OCI-LY1 (cell line): ENCODE data around the gene ITIH5.

ENCODE experiments used
- H2AFZ ChIP-seq: fragments of 200-600 bp; sonication (generic), shearing (Covaris generic); 2 replicates; pipeline ENCODE4 v1.6.0; 2014; ENCODE audit warnings: antibody characterized with exemption, mild to moderate bottlenecking, low read length
- H3F3A ChIP-seq: fragments of 200-600 bp; sonication (generic), shearing (Covaris generic); 2 replicates; pipeline ENCODE4 v1.6.0; 2014; ENCODE audit warnings: mild to moderate bottlenecking, antibody characterized with exemption, low read length, moderate library complexity; ENCODE audit not compliant: insufficient read depth
- H3K27ac ChIP-seq: fragments of 200-600 bp; sonication (generic); 2 replicates; pipeline ENCODE4 v1.5.1; 2014; ENCODE audit warnings: low read length, mixed run types, mild to moderate bottlenecking, low read depth; ENCODE audit not compliant: poor library complexity, severe bottlenecking
- H3K27me3 ChIP-seq: fragments of 200-600 bp; sonication (generic); 2 replicates; pipeline ENCODE4 v1.6.0; 2014; ENCODE audit warnings: antibody characterized with exemption, mild to moderate bottlenecking, low read length, moderate library complexity; ENCODE audit not compliant: insufficient read depth
- H3K36me3 ChIP-seq: fragments of 200-600 bp; sonication (generic); 2 replicates; pipeline ENCODE4 v1.6.1; 2014; ENCODE audit warnings: mild to moderate bottlenecking, antibody characterized with exemption, low read length, moderate library complexity, mixed read lengths; ENCODE audit not compliant: insufficient read depth
- H3K4me1 ChIP-seq: fragments of 200-600 bp; sonication (generic); 2 replicates; pipeline ENCODE4 v1.5.1; 2014; ENCODE audit warnings: mild to moderate bottlenecking, low read length, moderate library complexity; ENCODE audit not compliant: insufficient read depth, severe bottlenecking
- H3K4me2 ChIP-seq: fragments of 200-600 bp; sonication (generic), shearing (Covaris generic); 2 replicates; pipeline ENCODE4 v1.6.1; 2014; ENCODE audit warnings: low read length
- H3K4me3 ChIP-seq: fragments of 200-600 bp; sonication (generic); 2 replicates; pipeline ENCODE4 v1.5.1; 2014; ENCODE audit warnings: low read length, low read depth, mild to moderate bottlenecking, mixed read lengths; ENCODE audit not compliant: poor library complexity, severe bottlenecking
- H3K79me2 ChIP-seq: fragments of 200-600 bp; shearing (Covaris generic); 2 replicates; pipeline ENCODE4 v1.6.1; 2016; ENCODE audit warnings: mixed run types, low read length, mixed read lengths; ENCODE audit not compliant: insufficient read depth
- H3K9ac ChIP-seq: fragments of 200-600 bp; sonication (generic), shearing (Covaris generic); 2 replicates; pipeline ENCODE4 v1.6.1; 2014; ENCODE audit warnings: mild to moderate bottlenecking, low read length, mixed read lengths
- H3K9me2 ChIP-seq: fragments of 200-600 bp; sonication (generic), shearing (Covaris generic); 2 replicates; pipeline ENCODE4 v1.6.1; 2014; ENCODE audit warnings: low read depth, mild to moderate bottlenecking, low read length, mixed read lengths
- H3K9me3 ChIP-seq: fragments of 200-600 bp; shearing (Covaris generic); 2 replicates; pipeline ENCODE4 v1.6.1; 2014; ENCODE audit warnings: low read length, mixed read lengths
- H4K20me1 ChIP-seq: fragments of 200-600 bp; sonication (generic), shearing (Covaris generic); 2 replicates; pipeline ENCODE4 v1.6.0; 2016; ENCODE audit warnings: mild to moderate bottlenecking, low read length; ENCODE audit not compliant: insufficient read depth
- CTCF ChIP-seq: fragments of 200-600 bp; sonication (generic), shearing (Covaris generic); IDR thresholded peaks from 2 replicates; pipeline ENCODE4 v1.5.1; 2017; ENCODE audit warnings: mild to moderate bottlenecking, antibody characterized with exemption, low read length, moderate library complexity, mixed read lengths
- EZH2 ChIP-seq: fragments of 200-600 bp; sonication (generic), shearing (Covaris generic); IDR thresholded peaks from 2 replicates; pipeline ENCODE4 v1.8.0; 2017; ENCODE audit warnings: borderline replicate concordance, mixed run types, mild to moderate bottlenecking, antibody characterized with exemption, low read length, moderate library complexity, mixed read lengths

Gene ITIH5

DNA sequence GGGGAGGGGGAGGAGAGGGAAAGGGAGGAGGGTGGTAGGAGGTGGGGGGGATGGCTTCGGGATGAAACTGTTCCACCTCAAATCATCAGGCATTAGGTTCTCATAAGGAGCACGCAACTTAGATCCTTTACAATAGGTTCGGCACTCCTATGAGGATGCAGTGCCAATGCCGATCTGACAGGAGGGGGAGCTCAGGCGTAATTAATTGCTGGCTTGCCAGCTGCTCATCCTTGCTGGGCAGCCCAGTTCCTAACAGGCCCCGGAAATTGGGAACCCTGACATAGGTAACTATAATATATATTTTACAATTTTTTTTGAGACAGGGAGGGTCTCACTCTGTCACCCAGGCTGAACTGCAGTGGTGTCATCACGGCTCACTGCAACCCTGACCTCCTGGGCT is 137.1 kb downstream of the ITIH5 start:
- TF ChIP-seq EZH2 (no peak), CTCF (no peak)
- H3F3A ChIP-seq, result no peaks in the 10 kb centered on the region
- H3K4me1 ChIP-seq, result peaks cover 6% of the 10 kb centered on the region
- no peaks in the 10 kb centered on the region for H3K9me2 ChIP-seq
- H3K36me3 ChIP-seq, result no peaks in the 10 kb centered on the region
- H3K79me2 ChIP-seq, result no peaks in the 10 kb centered on the region
- no peaks in the 10 kb centered on the region for H4K20me1 ChIP-seq
- H3K27ac ChIP-seq, result no peak overlapping the region
- H3K4me2 ChIP-seq, result no peak overlapping the region
- no peak overlapping the region for H3K4me3 ChIP-seq
- H2AFZ ChIP-seq, result no peak overlapping the region
- H3K27me3 ChIP-seq, result no peaks in the 10 kb centered on the region
- H3K9me3 ChIP-seq, result no peaks in the 10 kb centered on the region
- H3K9ac ChIP-seq, result no peak overlapping the region

- Histone ChIP-seq H3F3A (no peaks in the 10 kb centered on the region), H3K4me1 (peaks cover 6% of the 10 kb centered on the region), H3K36me3 (no peaks in the 10 kb centered on the region), H3K9me2 (no peaks in the 10 kb centered on the region), H3K9ac (no peak overlapping the region), H3K4me3 (no peak overlapping the region), H4K20me1 (no peaks in the 10 kb centered on the region), H2AFZ (no peak overlapping the region), H3K4me2 (no peak overlapping the region), H3K79me2 (no peaks in the 10 kb centered on the region), H3K9me3 (peaks cover 3% of the 10 kb centered on the region; the same call in 1 of the 2 replicates), H3K27ac (no peak overlapping the region), H3K27me3 (no peaks in the 10 kb centered on the region)
- no peak for TF ChIP-seq EZH2
- no peak for TF ChIP-seq CTCF
Observed at GRCh38 chr10:7527468-7527867, 139.3 kb downstream of the ITIH5 start.

DNA sequence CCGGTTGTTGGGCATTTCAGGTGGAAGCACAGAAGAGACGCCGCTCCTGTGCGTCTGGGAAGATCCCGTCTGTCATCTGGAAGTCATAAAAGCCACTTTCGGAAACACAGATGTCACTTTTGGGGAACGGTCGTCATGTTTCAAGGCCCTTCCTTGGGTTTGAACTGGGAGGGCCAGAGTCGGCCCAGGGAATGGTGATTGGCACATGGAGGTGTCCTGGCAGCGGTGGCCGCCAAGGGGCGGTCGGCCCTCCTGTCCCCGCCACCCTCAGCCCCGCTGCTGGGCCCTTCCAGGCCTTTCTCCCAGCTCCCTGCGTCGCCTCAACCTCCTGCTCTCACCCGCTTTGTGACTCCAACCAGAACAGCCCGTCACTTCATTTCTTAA is 140.8 kb downstream of the ITIH5 start:
- no peaks in the 10 kb centered on the region for H3F3A ChIP-seq
- no peaks in the 10 kb centered on the region for H3K79me2 ChIP-seq
- H4K20me1 ChIP-seq, result no peaks in the 10 kb centered on the region
- peaks cover 3% of the 10 kb centered on the region; the same call in 1 of the 2 replicates for H3K9me3 ChIP-seq
- no peaks in the 10 kb centered on the region for H3K27me3 ChIP-seq
- H3K4me2 ChIP-seq, result no peak overlapping the region
- no peak overlapping the region for H3K9ac ChIP-seq
- H3K4me3 ChIP-seq, result no peak overlapping the region
- H3K4me1 ChIP-seq, result peaks cover 9% of the 10 kb centered on the region
- H2AFZ ChIP-seq, result no peak overlapping the region
- no peak for TF ChIP-seq CTCF
- no peak for TF ChIP-seq EZH2
- H3K36me3 ChIP-seq, result no peaks in the 10 kb centered on the region
- H3K9me2 ChIP-seq, result no peaks in the 10 kb centered on the region
- no peak overlapping the region for H3K27ac ChIP-seq
